OCI-LY1 (cell line): ENCODE measurements around the gene FXYD1.

ENCODE experiments used
- H2AFZ ChIP-seq: fragments of 200-600 bp; sonication (generic), shearing (Covaris generic); 2 replicates; pipeline ENCODE4 v1.6.0; 2014; ENCODE audit warnings: antibody characterized with exemption, mild to moderate bottlenecking, low read length
- H3F3A ChIP-seq: fragments of 200-600 bp; sonication (generic), shearing (Covaris generic); 2 replicates; pipeline ENCODE4 v1.6.0; 2014; ENCODE audit warnings: mild to moderate bottlenecking, antibody characterized with exemption, low read length, moderate library complexity; ENCODE audit not compliant: insufficient read depth
- H3K27ac ChIP-seq: fragments of 200-600 bp; sonication (generic); 2 replicates; pipeline ENCODE4 v1.5.1; 2014; ENCODE audit warnings: low read length, mixed run types, mild to moderate bottlenecking, low read depth; ENCODE audit not compliant: poor library complexity, severe bottlenecking
- H3K27me3 ChIP-seq: fragments of 200-600 bp; sonication (generic); 2 replicates; pipeline ENCODE4 v1.6.0; 2014; ENCODE audit warnings: antibody characterized with exemption, mild to moderate bottlenecking, low read length, moderate library complexity; ENCODE audit not compliant: insufficient read depth
- H3K36me3 ChIP-seq: fragments of 200-600 bp; sonication (generic); 2 replicates; pipeline ENCODE4 v1.6.1; 2014; ENCODE audit warnings: mild to moderate bottlenecking, antibody characterized with exemption, low read length, moderate library complexity, mixed read lengths; ENCODE audit not compliant: insufficient read depth
- H3K4me1 ChIP-seq: fragments of 200-600 bp; sonication (generic); 2 replicates; pipeline ENCODE4 v1.5.1; 2014; ENCODE audit warnings: mild to moderate bottlenecking, low read length, moderate library complexity; ENCODE audit not compliant: insufficient read depth, severe bottlenecking
- H3K4me2 ChIP-seq: fragments of 200-600 bp; sonication (generic), shearing (Covaris generic); 2 replicates; pipeline ENCODE4 v1.6.1; 2014; ENCODE audit warnings: low read length
- H3K4me3 ChIP-seq: fragments of 200-600 bp; sonication (generic); 2 replicates; pipeline ENCODE4 v1.5.1; 2014; ENCODE audit warnings: low read length, low read depth, mild to moderate bottlenecking, mixed read lengths; ENCODE audit not compliant: poor library complexity, severe bottlenecking
- H3K79me2 ChIP-seq: fragments of 200-600 bp; shearing (Covaris generic); 2 replicates; pipeline ENCODE4 v1.6.1; 2016; ENCODE audit warnings: mixed run types, low read length, mixed read lengths; ENCODE audit not compliant: insufficient read depth
- H3K9ac ChIP-seq: fragments of 200-600 bp; sonication (generic), shearing (Covaris generic); 2 replicates; pipeline ENCODE4 v1.6.1; 2014; ENCODE audit warnings: mild to moderate bottlenecking, low read length, mixed read lengths
- H3K9me2 ChIP-seq: fragments of 200-600 bp; sonication (generic), shearing (Covaris generic); 2 replicates; pipeline ENCODE4 v1.6.1; 2014; ENCODE audit warnings: low read depth, mild to moderate bottlenecking, low read length, mixed read lengths
- H3K9me3 ChIP-seq: fragments of 200-600 bp; shearing (Covaris generic); 2 replicates; pipeline ENCODE4 v1.6.1; 2014; ENCODE audit warnings: low read length, mixed read lengths
- H4K20me1 ChIP-seq: fragments of 200-600 bp; sonication (generic), shearing (Covaris generic); 2 replicates; pipeline ENCODE4 v1.6.0; 2016; ENCODE audit warnings: mild to moderate bottlenecking, low read length; ENCODE audit not compliant: insufficient read depth
- EZH2 ChIP-seq: fragments of 200-600 bp; sonication (generic), shearing (Covaris generic); IDR thresholded peaks from 2 replicates; pipeline ENCODE4 v1.8.0; 2017; ENCODE audit warnings: borderline replicate concordance, mixed run types, mild to moderate bottlenecking, antibody characterized with exemption, low read length, moderate library complexity, mixed read lengths
- TF ChIP-seq, protein P1 (sequence below): fragments of 200-600 bp; sonication (generic), shearing (Covaris generic); IDR thresholded peaks from 2 replicates; pipeline ENCODE4 v1.5.1; 2017; ENCODE audit warnings: mild to moderate bottlenecking, antibody characterized with exemption, low read length, moderate library complexity, mixed read lengths

Gene FXYD1

DNA sequence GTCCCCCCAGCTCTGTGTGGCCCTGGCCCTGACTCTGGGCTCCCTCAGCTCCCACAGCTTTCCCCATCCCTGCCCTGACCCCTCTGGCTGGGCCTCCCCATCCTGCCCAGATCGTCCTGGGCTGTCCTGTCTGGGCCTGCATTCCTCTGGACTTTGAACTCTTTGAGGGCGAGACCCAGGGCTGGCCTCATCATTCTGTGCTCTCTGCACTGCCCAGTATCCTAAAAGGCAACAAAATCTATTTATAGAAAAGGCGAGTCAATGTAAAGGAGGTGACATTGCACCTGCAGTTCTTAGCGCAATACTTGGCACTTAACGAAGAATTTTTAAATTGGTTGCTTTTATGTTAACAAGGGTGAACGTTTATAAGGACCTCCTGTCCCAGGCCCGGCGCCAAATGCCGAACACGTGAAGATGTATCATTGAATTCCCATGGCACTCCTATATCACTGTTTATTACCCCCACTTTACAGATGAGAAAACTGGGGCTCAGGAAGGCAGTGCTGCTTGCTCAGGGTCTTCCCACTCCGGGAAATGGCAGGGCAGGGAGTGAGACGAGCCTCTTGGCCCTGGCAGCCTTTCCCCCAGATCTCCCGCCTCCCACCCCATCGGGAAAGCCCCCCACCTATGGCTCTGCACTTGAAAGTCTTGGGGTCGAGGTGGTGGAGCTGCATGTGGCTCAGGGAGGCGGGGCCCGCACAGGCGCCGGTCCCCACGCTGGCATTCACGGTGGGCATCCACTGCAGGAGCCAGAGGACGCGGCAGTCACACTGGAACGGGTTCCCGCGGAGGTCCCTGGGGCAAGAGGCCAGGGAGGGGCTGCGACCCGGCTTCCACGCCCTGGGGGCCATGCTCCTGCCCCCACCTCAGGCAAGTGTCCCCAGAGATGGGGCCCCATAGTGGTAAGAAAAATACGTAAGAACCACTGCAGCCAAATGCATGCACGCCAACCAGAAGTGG, 7.6 kb upstream of the FXYD1 start:
- Histone ChIP-seq H3K4me1 (no peaks in the 10 kb centered on the region), H4K20me1 (no peaks in the 10 kb centered on the region), H3K4me2 (no peak overlapping the region), H3K9ac (no peak overlapping the region), H3K27ac (no peak overlapping the region), H3K9me3 (no peaks in the 10 kb centered on the region), H3K79me2 (no peaks in the 10 kb centered on the region), H3F3A (no peaks in the 10 kb centered on the region), H2AFZ (no peak overlapping the region), H3K4me3 (no peak overlapping the region), H3K27me3 (no peaks in the 10 kb centered on the region; the same call in 1 of the 2 replicates), H3K36me3 (no peaks in the 10 kb centered on the region), H3K9me2 (no peaks in the 10 kb centered on the region)
- TF ChIP-seq EZH2 = no peak

DNA sequence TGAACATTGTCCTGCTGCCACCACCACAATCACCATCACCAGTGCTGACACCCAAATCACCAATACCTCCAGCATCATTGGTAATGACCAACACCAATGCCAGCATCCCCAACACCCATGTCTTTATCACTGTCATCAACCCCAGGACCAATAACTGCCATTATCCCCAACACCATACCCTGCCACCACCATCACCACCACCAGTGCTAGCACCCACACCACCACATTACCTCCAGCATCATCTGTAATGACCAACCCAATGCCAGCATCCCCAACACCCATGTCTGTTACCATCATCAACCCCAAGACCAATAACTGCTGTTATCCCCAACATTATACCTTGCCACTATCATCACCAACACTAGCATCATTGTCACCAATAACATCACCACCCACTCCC, 6.4 kb upstream of the FXYD1 start:
- Histone ChIP-seq H3K4me2 (no peak overlapping the region), H3K9ac (no peak overlapping the region), H3K27ac (no peak overlapping the region), H3F3A (no peaks in the 10 kb centered on the region), H4K20me1 (no peaks in the 10 kb centered on the region), H3K9me2 (no peaks in the 10 kb centered on the region), H3K36me3 (no peaks in the 10 kb centered on the region), H3K27me3 (no peaks in the 10 kb centered on the region; the same call in 1 of the 2 replicates), H3K4me1 (no peaks in the 10 kb centered on the region), H3K9me3 (no peaks in the 10 kb centered on the region), H2AFZ (no peak overlapping the region), H3K79me2 (no peaks in the 10 kb centered on the region), H3K4me3 (no peak overlapping the region)
- TF ChIP-seq, protein P1, sequence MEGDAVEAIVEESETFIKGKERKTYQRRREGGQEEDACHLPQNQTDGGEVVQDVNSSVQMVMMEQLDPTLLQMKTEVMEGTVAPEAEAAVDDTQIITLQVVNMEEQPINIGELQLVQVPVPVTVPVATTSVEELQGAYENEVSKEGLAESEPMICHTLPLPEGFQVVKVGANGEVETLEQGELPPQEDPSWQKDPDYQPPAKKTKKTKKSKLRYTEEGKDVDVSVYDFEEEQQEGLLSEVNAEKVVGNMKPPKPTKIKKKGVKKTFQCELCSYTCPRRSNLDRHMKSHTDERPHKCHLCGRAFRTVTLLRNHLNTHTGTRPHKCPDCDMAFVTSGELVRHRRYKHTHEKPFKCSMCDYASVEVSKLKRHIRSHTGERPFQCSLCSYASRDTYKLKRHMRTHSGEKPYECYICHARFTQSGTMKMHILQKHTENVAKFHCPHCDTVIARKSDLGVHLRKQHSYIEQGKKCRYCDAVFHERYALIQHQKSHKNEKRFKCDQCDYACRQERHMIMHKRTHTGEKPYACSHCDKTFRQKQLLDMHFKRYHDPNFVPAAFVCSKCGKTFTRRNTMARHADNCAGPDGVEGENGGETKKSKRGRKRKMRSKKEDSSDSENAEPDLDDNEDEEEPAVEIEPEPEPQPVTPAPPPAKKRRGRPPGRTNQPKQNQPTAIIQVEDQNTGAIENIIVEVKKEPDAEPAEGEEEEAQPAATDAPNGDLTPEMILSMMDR = no peak
- TF ChIP-seq EZH2 = no peak

DNA sequence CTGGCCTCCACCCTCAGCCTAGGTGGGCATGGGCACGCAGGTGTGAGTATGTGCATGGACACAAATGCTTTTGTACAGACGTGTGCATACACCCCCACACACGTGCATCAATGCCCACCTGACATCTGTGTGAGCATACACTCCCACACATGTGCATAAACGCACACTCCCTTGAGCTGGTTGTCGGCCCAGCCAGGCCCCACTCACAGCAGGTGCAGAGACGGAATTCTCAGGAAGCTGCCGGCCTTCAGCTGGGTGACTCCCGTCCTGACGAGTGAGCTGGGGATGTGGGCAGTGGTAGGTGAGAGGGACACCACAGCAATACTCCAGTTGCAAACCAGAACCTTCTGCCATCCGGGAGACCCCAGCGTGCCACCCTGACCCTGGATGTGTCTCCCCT, 4.8 kb upstream of the FXYD1 start:
- no peaks in the 10 kb centered on the region for H3F3A ChIP-seq

More for the DNA sequence above, 4.8 kb upstream of the FXYD1 start:
- no peak overlapping the region for H3K27ac ChIP-seq
- no peak for TF ChIP-seq EZH2
- TF ChIP-seq, protein P1 = no peak
- no peaks in the 10 kb centered on the region; the same call in 1 of the 2 replicates for H3K27me3 ChIP-seq
- H4K20me1 ChIP-seq = no peaks in the 10 kb centered on the region
- H3K4me3 ChIP-seq = no peak overlapping the region
- H3K79me2 ChIP-seq = no peaks in the 10 kb centered on the region
- H3K9ac ChIP-seq = no peak overlapping the region
- no peaks in the 10 kb centered on the region for H3K4me1 ChIP-seq
- no peak overlapping the region for H3K4me2 ChIP-seq
- no peak overlapping the region for H2AFZ ChIP-seq
- H3K9me2 ChIP-seq = no peaks in the 10 kb centered on the region
- H3K36me3 ChIP-seq = no peaks in the 10 kb centered on the region
- H3K9me3 ChIP-seq = no peaks in the 10 kb centered on the region
